Measurements from ENCODE around the gene PTPN9. TPM values are rescaled to one million over a fixed set of nuclear protein-coding genes. Genes with fewer than 3 reads are reported as not detected.

PTPN9 gene
- total RNA-seq, 1 experiment from 2014 or later = 15.7 TPM

- DNase-seq (no peak), ATAC-seq (no peak)
- no peak overlapping the region for H2AFZ ChIP-seq (ENCODE audit: low read length)
- H3K9me2 ChIP-seq (replicated peaks; ENCODE audit: low read length) = no peaks in the 10 kb centered on the region
- intact Hi-C loops (cut with micrococcal nuclease) = no loop called here
- peaks cover 4% of the 10 kb centered on the region for H3K4me1 ChIP-seq (ENCODE audit: insufficient read depth, low read length)
- peaks cover 11% of the 10 kb centered on the region; the same call in 1 of the 2 replicates for H3K79me2 ChIP-seq (ENCODE audit: low read length)
- TF ChIP-seq EZH2phosphoT487 (IDR thresholded peaks at IDR 0.05; ENCODE audit: borderline replicate concordance, low read length) = no peak
- no peak for TF ChIP-seq CTCF (conservative IDR thresholded peaks at IDR 0.05; ENCODE audit: low read depth, low read length)
- TF ChIP-seq EZH2 (IDR thresholded peaks at IDR 0.05; ENCODE audit: low read length, unreplicated experiment) = no peak
- H3F3A ChIP-seq (ENCODE audit: low read length, unreplicated experiment) = no peaks in the 10 kb centered on the region
- ChIA-PET POLR2A (ENCODE audit: unreplicated experiment) (no interaction called here), CTCF (no interaction called here)
- H3K36me3 ChIP-seq (ENCODE audit: low read depth, low read length) = no peaks in the 10 kb centered on the region
- H3K4me3 ChIP-seq (ENCODE audit: low read length) = no peak overlapping the region
- H3K4me2 ChIP-seq (ENCODE audit: low read length) = no peak overlapping the region
- no peaks in the 10 kb centered on the region for H3K9me3 ChIP-seq (ENCODE audit: low read length)
- H3K27ac ChIP-seq (ENCODE audit: low read length) = no peak overlapping the region
- H4K20me1 ChIP-seq (ENCODE audit: low read length) = no peaks in the 10 kb centered on the region
- H3K27me3 ChIP-seq (ENCODE audit: low read length) = no peaks in the 10 kb centered on the region
- no peak overlapping the region for H3K9ac ChIP-seq (ENCODE audit: low read length)
- no TSS peak for BruUV-seq (replicated peaks)
Measured at GRCh38 chr15:75538376-75538775, 40.7 kb downstream of the PTPN9 start.

GRCh38 chr15:75533945-75534344, 45.2 kb downstream of the PTPN9 start:
- POLR2A ChIA-PET (ENCODE audit: unreplicated experiment) = no interaction called here
- peaks cover 5% of the 10 kb centered on the region; the same call in 1 of the 2 replicates for H4K20me1 ChIP-seq (ENCODE audit: low read length)
- no peaks in the 10 kb centered on the region for H3K36me3 ChIP-seq (ENCODE audit: low read depth, low read length)
- no peaks in the 10 kb centered on the region for H3K9me3 ChIP-seq (ENCODE audit: low read length)
- no peak overlapping the region for H3K9ac ChIP-seq (ENCODE audit: low read length)
- DNase-seq (no peak), ATAC-seq (no peak)
- H3F3A ChIP-seq (ENCODE audit: low read length, unreplicated experiment) = no peaks in the 10 kb centered on the region
- no peaks in the 10 kb centered on the region for H3K27me3 ChIP-seq (ENCODE audit: low read length)
- H3K9me2 ChIP-seq (replicated peaks; ENCODE audit: low read length) = no peaks in the 10 kb centered on the region
- no peak overlapping the region for H3K4me3 ChIP-seq (ENCODE audit: low read length)
- no peak overlapping the region for H3K4me2 ChIP-seq (ENCODE audit: low read length)
- no TSS peak for BruUV-seq (replicated peaks)
- intact Hi-C loops (cut with micrococcal nuclease) = no loop called here
- CTCF ChIA-PET = no interaction called here
- peaks cover 17% of the 10 kb centered on the region for H3K4me1 ChIP-seq (ENCODE audit: insufficient read depth, low read length)
- H3K27ac ChIP-seq (ENCODE audit: low read length) = no peak overlapping the region
- TF ChIP-seq EZH2 (IDR thresholded peaks at IDR 0.05; ENCODE audit: low read length, unreplicated experiment) = no peak
- no peak for TF ChIP-seq CTCF (conservative IDR thresholded peaks at IDR 0.05; ENCODE audit: low read depth, low read length)
- no peak for TF ChIP-seq EZH2phosphoT487 (IDR thresholded peaks at IDR 0.05; ENCODE audit: borderline replicate concordance, low read length)
- peaks cover 9% of the 10 kb centered on the region; the same call in 1 of the 2 replicates for H3K79me2 ChIP-seq (ENCODE audit: low read length)
- no peak overlapping the region for H2AFZ ChIP-seq (ENCODE audit: low read length)

GRCh38 chr15:75532413-75533250, 46.5 kb downstream of the PTPN9 start:
- Histone ChIP-seq H4K20me1 (ENCODE audit: low read length) (peaks cover 5% of the 10 kb centered on the region; the same call in 1 of the 2 replicates), H3K9me2 (replicated peaks; ENCODE audit: low read length) (no peaks in the 10 kb centered on the region), H3K79me2 (ENCODE audit: low read length) (peaks cover 9% of the 10 kb centered on the region; the same call in 1 of the 2 replicates), H3K4me3 (ENCODE audit: low read length) (no peak overlapping the region), H2AFZ (ENCODE audit: low read length) (no peak overlapping the region), H3K36me3 (ENCODE audit: low read depth, low read length) (no peaks in the 10 kb centered on the region), H3F3A (ENCODE audit: low read length, unreplicated experiment) (no peaks in the 10 kb centered on the region), H3K27me3 (ENCODE audit: low read length) (no peaks in the 10 kb centered on the region), H3K9me3 (ENCODE audit: low read length) (no peaks in the 10 kb centered on the region), H3K27ac (ENCODE audit: low read length) (no peak overlapping the region), H3K9ac (ENCODE audit: low read length) (no peak overlapping the region), H3K4me1 (ENCODE audit: insufficient read depth, low read length) (peaks cover 17% of the 10 kb centered on the region), H3K4me2 (ENCODE audit: low read length) (no peak overlapping the region)
- intact Hi-C loops (cut with micrococcal nuclease) = no loop called here
- TF ChIP-seq EZH2phosphoT487 (IDR thresholded peaks at IDR 0.05; ENCODE audit: borderline replicate concordance, low read length) = no peak
- no peak for TF ChIP-seq EZH2 (IDR thresholded peaks at IDR 0.05; ENCODE audit: low read length, unreplicated experiment)
- peak; percentile 58 for TF ChIP-seq CTCF (conservative IDR thresholded peaks at IDR 0.05; ENCODE audit: low read depth, low read length)
- ATAC-seq = peak; percentile 80
- ChIA-PET CTCF (no interaction called here), POLR2A (ENCODE audit: unreplicated experiment) (interaction anchor here (0.6 kb wide), 1 partner anchor 12 kb away, joined by 5 read pairs; no protein-coding TSS in a partner anchor)
- peak; percentile 46 for DNase-seq
- BruUV-seq (replicated peaks) = no TSS peak

All from PC-3 (cell line).